SK-N-SH (cell line): Measurements from ENCODE around the gene DACH1.

Source experiments
- CTCF ChIP-seq: fragments of 200-600 bp; sonication (generic); IDR thresholded peaks from 2 replicates; pipeline ENCODE4 v1.6.1; 2017; ENCODE audit warnings: antibody characterized with exemption, mild to moderate bottlenecking, moderate library complexity
- GATA2 ChIP-seq: sonication (generic); formaldehyde crosslinking; IDR thresholded peaks from 2 replicates; pipeline ENCODE4 v1.5.0; 2020; ENCODE audit warnings: mild to moderate bottlenecking, missing genetic modification reagents
- MXI1 ChIP-seq: IDR thresholded peaks from 2 replicates; pipeline ENCODE4 v1.6.1; 2012; ENCODE audit warnings: mild to moderate bottlenecking, low read depth, low read length, improper control_type of control experiment
- POLR2AphosphoS5 ChIP-seq: IDR thresholded peaks from 2 replicates; pipeline ENCODE4 v1.6.1; 2012; ENCODE audit warnings: low read depth, low read length
- RCOR1 ChIP-seq: fragments of 150-350 bp; IDR thresholded peaks from 2 replicates; pipeline ENCODE4 v1.6.1; 2017; ENCODE audit warnings: antibody characterized with exemption, low read length
- SIN3A ChIP-seq: IDR thresholded peaks from 2 replicates; pipeline ENCODE4 v1.6.1; 2012; ENCODE audit warnings: low read depth, mild to moderate bottlenecking, low read length, moderate library complexity, borderline replicate concordance

GRCh38 chr13:71499235-71499634 is 367.8 kb downstream of the DACH1 start:
- TF ChIP-seq MXI1: no peak
- no peak for TF ChIP-seq CTCF
- peak; percentile 13; the same call in 1 of the 2 replicates for TF ChIP-seq GATA2 (CRISPR knock-in tag)
- TF ChIP-seq POLR2AphosphoS5: no peak
- TF ChIP-seq RCOR1: no peak
- TF ChIP-seq SIN3A: no peak
